Right cardiac atrium (tissue), 5 donors: ENCODE results near the gene CYP4F2. TPM values are rescaled to one million over a fixed set of nuclear protein-coding genes. Genes with fewer than 3 reads are reported as not detected.
"Not testable (repeated sequence)": the region's sequence is repeated elsewhere in the genome, so short reads cannot be mapped to it uniquely, and the experiment has no call there.

Experiments
- ATAC-seq, 2 donors: fragments of 200-7000 bp; cut with Tn5 transposase; one replicate each; pipeline versions ENCODE4 v1.8.0 to v1.9.1; 2020; ENCODE audit warnings: moderate library complexity in 2 of 2, mild to moderate bottlenecking in 1 of 2
- DNase-seq, 3 donors: peaks; one replicate each; pipeline ENCODE4 v3.0.0-alpha.2; 2020
- H3K27ac ChIP-seq: one replicate; pipeline ENCODE4 v1.5.1; 2013; ENCODE audit warnings: mild to moderate bottlenecking, low read length, control low read depth, moderate library complexity
- H3K27me3 ChIP-seq: one replicate; pipeline ENCODE4 v1.6.1; 2013; ENCODE audit not compliant: control insufficient read depth, insufficient read depth
- H3K4me1 ChIP-seq: one replicate; pipeline ENCODE4 v1.6.1; 2013; ENCODE audit warnings: low read length; ENCODE audit not compliant: control insufficient read depth, insufficient read depth
- H3K4me3 ChIP-seq: one replicate; pipeline ENCODE4 v1.5.1; 2013; ENCODE audit warnings: low read length, control low read depth
- H3K9me3 ChIP-seq: one replicate; pipeline ENCODE4 v1.6.1; 2013; ENCODE audit warnings: low read length; ENCODE audit not compliant: control insufficient read depth
- whole genome bisulfite sequencing: extraction: QIAGEN DNeasy Blood & Tissue Kit; methylation state at CpG from one replicate; pipeline ENCODE4 v1.1.7; 2013; 5-methylcytosine and 5-hydroxymethylcytosine counted together
- intact Hi-C, 4 donors: fragments of 100-400 bp; cut with DNase I; formaldehyde crosslinking; loops; one replicate each; pipeline versions ENCODE4 v1.11.0 to v1.14.0; 2022 to 2023
- polyA plus RNA-seq: library from polyadenylated mRNA; stranded (reverse); fragments of 200-250 nt; gene quantifications from one replicate; pipeline ENCODE4 v1.2.3, GENCODE V29; 2013
- total RNA-seq, 4 donors: library from RNA; stranded (reverse); fragmentation: NEBNext Ultra II Directional; extraction: Animal tissue kit (Norgen Biotek cat#: 25700); gene quantifications; one replicate each; pipeline ENCODE4 v1.2.1, GENCODE V29; 2021
- donor health status: healthy with polysubstance abuse.
- donor health status: DM: no; HTN: yes; CAD: no.
- donor health status: DM: no; HTN: no; CAD: no.
- donor health status: DM: no; HTN: yes; CAD: no; lungs with severe emphysema.
- donor health status: DM: yes; HTN: yes; CAD: no.

The CYP4F2 gene
- total and polyA plus RNA-seq, 5 donors = not detected

DNA sequence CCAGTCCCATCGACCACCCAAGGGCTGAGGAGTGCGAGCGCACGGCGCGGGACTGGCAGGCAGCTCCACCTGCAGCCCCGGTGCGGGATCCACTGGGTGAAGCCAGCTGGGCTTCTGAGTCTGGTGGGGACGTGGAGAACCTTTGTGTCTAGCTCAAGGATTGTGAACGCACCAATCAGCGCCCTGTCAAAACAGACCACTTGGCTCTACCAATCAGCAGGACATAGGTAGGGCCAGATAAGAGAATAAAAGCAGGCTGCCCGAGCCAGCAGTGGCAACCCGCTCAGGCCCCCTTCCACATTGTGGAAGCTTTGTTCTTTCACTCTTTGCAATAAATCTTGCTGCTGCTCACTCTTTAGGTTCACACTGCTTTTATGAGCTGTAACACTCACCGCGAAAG is 2.2 kb upstream of the CYP4F2 start:
- DNase-seq, H3K27ac ChIP-seq, ATAC-seq, H3K4me3 ChIP-seq, H3K27me3 ChIP-seq, H3K9me3 ChIP-seq, intact Hi-C loops, H3K4me1 ChIP-seq: not testable (repeated sequence)
- WGBS = 24% methylated on average over 14 of the region's 15 CpGs

DNA sequence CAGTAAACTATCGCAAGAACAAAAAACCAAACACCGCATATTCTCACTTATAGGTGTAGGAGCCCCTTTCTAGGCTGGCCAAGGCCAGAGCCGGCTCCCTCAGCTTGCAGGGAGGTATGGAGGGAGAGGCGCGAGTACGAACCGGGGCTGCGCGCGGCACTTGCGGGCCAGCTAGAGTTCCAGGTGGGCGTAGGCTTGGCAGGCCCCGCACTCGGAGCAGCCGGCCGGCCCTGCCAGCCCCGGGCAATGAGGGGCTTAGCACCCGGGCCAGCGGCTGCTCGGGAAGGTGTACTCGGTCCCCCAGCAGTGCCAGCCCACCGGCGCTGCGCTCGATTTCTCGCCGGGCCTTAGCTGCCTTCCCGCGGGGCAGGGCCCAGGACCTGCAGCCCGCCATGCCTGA is 1.7 kb upstream of the CYP4F2 start:
- 16% methylated on average over 30 of the region's 30 CpGs for WGBS

DNA sequence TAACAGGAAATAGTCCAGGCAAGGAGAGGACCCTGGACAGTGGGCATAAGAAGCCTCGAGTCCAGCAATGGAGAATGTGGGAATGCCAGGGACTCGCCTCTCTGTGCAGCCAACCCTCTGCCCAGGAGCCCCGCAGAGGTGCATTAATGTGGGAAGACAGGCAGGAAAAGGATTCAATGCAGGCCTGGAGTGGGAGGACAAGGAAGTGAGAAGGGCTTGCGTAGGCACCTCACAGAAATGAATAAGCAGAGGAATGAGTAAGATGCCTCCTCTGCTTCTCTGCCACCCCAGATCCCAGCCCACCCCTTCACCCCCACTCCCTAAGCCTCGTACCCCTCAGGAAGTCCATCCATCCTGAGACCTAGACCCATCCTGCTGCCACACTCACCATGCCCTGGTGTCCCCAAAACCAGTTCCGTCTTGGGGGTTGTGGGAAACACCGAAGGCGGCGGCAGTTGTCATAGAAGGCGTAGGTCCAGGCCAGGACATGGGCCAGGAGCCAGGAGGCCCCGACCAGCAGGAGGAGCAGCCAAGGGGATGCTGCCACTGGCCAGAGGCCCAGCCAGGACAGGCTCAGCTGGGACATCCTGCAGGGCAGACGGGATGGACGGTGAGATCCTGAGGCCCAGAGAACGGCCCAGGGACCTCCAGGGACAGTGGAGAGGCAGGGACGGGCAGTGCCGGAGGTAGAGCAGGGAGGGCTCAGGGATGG is 692 bp downstream of the CYP4F2 start:
- DNase-seq = no peak
- Histone ChIP-seq H3K27me3 (no peaks in the 10 kb centered on the region), H3K4me1 (no peaks in the 10 kb centered on the region), H3K4me3 (no peak overlapping the region), H3K27ac (no peak overlapping the region), H3K9me3 (no peaks in the 10 kb centered on the region)
- WGBS = 77% methylated on average over 16 of the region's 16 CpGs
- ATAC-seq = peak in 1 of 2 donors; percentile 45
- intact Hi-C loops = no loop called here

More for the DNA sequence above, 1.7 kb upstream of the CYP4F2 start:
- intact Hi-C loops, H3K4me3 ChIP-seq, H3K27me3 ChIP-seq, H3K4me1 ChIP-seq, H3K27ac ChIP-seq, DNase-seq, H3K9me3 ChIP-seq, ATAC-seq: not testable (repeated sequence)

DNA sequence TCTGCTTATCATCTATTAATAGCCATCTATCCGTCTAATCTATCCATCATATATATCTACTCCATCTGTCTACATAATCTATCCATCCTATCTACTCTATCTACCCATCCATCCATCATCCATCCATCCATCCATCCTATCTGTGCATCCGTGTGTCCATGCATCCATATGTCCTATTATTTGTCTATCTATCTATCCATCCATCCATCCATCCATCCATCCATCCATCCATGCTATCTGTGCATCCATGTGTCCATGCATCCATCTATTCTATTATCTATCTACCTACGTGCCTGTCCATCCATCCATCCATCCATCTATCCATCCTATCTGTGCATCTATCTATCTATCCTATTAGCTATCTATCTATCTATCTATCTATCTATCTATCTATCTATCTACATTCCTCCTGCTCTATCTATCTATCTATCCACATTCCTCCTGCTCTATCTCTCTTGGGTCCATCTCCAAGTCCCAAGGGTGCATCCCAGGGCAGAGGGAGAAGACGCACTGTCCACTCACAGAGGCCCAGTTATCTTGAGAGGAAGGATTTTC is 1.9 kb downstream of the CYP4F2 start:
- Histone ChIP-seq H3K9me3 (no peaks in the 10 kb centered on the region), H3K4me1 (no peaks in the 10 kb centered on the region), H3K4me3 (no peak overlapping the region), H3K27me3 (no peaks in the 10 kb centered on the region), H3K27ac (no peak overlapping the region)
- intact Hi-C loops = no loop called here
- ATAC-seq (no peak), DNase-seq (no peak)
- WGBS = 69% methylated on average over 4 of the region's 4 CpGs

DNA sequence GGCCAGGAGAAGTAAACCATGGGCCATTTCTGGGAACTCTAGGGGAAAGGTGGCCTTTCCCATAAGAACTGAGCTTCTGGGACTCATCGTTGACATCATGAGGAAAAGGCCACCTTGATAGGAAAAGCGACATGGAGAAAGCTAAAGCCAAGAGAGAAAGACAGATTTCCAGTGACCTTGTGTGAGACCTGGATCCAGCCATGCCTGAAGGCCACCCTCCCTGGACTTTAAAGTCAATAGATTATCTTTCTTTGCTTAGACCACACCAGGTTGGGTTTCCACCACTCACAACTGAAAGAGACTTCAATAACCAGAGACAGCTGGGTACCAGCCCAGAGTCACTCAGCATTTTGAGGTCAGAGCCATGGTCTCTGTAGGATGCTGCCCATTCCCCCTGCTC is 3.5 kb downstream of the CYP4F2 start:
- no peaks in the 10 kb centered on the region for H3K27me3 ChIP-seq
- no peak overlapping the region for H3K27ac ChIP-seq
- no peak for DNase-seq
- no peaks in the 10 kb centered on the region for H3K4me1 ChIP-seq
- no peaks in the 10 kb centered on the region for H3K9me3 ChIP-seq
- intact Hi-C loops = no loop called here
- no peak for ATAC-seq
- H3K4me3 ChIP-seq = no peak overlapping the region
- 70% methylated on average over 2 of the region's 2 CpGs for WGBS

DNA sequence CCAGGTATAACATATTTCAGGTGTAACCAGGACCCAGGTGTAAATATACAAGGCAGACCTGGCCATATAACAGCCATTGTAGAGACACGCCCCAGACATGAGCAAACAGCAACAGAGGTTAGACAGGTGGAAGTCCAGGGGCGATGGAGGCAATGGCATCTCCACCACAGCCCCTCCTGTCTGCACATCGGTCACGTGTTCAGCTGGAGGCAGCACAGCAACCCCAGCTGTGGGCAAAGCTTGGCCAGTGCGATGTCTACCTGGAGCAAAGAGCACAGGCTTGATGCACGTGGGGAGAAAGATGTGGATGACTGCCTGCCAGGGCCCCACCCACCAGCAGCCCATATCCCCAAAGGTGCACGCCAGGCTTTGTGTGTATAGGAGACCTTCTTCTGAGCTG is 4.4 kb downstream of the CYP4F2 start:
- Histone ChIP-seq H3K27ac (no peak overlapping the region), H3K4me3 (no peak overlapping the region), H3K9me3 (no peaks in the 10 kb centered on the region), H3K27me3 (no peaks in the 10 kb centered on the region), H3K4me1 (no peaks in the 10 kb centered on the region)
- intact Hi-C loops = no loop called here
- 57% methylated on average over 7 of the region's 7 CpGs for WGBS
- ATAC-seq (no peak), DNase-seq (no peak)

DNA sequence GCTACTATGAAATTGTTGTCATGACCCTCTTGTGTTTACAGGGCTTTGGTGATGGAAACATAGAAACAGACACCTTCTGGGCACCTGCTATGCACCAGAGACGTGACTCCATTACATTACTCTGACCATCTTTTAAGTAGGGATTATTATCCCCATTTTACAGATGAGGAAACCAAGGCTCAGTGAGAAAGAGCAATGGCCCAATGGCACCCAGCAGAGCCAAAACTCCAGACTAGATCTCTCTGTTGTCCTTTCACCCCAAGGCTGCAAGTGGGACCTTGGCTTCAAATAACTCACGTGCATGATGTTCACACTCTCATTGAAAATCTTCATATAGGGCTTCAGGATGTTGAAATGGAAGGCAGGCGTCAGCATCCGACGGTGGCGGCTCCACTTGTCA is 5.9 kb downstream of the CYP4F2 start:
- no peak overlapping the region for H3K4me3 ChIP-seq
- no peaks in the 10 kb centered on the region for H3K9me3 ChIP-seq
- no peak for ATAC-seq
- intact Hi-C loops = no loop called here
- H3K27ac ChIP-seq = no peak overlapping the region
- no peak for DNase-seq
- no peaks in the 10 kb centered on the region for H3K27me3 ChIP-seq
- no peaks in the 10 kb centered on the region for H3K4me1 ChIP-seq
- WGBS = 72% methylated on average over 6 of the region's 6 CpGs

DNA sequence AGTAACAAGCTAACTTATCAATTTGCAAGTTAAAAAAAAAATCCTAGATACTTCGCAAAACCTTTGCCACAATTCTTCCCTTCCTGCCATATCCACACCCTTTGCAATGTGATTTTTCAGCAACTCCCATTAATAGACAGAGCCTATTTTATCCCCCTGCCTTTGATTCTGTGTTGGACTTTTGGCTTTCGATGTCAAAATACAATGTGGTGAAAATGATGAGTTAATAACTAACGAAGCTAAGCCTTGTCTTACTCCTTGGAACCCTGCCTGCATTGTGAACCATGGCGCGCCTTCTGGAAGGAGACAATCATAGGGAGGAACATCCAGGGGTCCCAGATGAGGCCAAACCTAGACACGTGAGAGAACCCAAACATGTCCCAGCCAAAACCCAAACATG is 6.4 kb downstream of the CYP4F2 start:
- H3K4me3 ChIP-seq = no peak overlapping the region
- no peaks in the 10 kb centered on the region for H3K9me3 ChIP-seq
- H3K4me1 ChIP-seq = no peaks in the 10 kb centered on the region
- ATAC-seq (no peak), DNase-seq (no peak)
- no peaks in the 10 kb centered on the region for H3K27me3 ChIP-seq
- WGBS = 75% methylated on average over 6 of the region's 6 CpGs
- no peak overlapping the region for H3K27ac ChIP-seq
- intact Hi-C loops = no loop called here

DNA sequence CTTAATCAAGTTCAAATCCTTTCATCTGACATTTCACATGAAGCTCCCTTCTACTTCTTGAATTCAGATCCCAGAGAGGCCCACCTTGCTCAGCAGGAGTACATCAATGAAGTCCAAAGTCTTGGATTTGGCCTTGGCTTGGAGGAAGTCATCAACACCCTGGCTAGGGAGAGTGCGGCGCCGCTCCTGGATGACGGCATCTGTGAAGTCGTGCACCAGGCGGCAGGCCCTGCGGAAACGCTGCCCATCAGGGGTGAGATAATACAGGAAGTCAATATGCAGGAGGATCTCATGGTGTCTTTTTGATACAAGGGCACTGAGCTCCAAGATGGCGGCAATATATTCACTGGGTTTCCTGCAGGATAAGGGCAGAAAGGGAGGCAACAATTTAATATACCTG is 8.5 kb downstream of the CYP4F2 start:
- H3K9me3 ChIP-seq, H3K4me1 ChIP-seq, ATAC-seq, H3K27me3 ChIP-seq, DNase-seq, intact Hi-C loops, H3K4me3 ChIP-seq, H3K27ac ChIP-seq: not testable (repeated sequence)
- WGBS = 83% methylated on average over 9 of the region's 9 CpGs

DNA sequence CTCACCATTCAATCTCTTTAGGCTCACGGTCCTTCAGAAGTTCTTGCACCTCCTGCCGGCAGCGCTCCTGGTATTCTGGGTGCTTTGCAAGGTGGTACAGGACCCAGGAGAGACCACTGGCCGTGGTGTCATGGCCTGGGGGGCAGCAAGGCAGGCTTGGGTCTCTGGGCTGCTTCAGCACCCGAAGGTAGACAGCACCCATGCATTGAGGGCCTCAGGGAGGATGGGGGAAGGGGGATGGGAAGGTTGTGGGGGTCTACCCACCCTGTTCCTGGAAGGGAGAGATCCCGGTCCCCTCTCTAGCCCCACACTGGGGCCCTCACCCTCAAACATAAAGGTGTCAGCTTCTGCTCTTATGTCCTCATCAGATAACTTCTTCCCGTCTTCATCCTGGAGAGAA is 12.0 kb downstream of the CYP4F2 start:
- Histone ChIP-seq H3K4me3 (no peak overlapping the region), H3K27ac (no peak overlapping the region), H3K4me1 (no peaks in the 10 kb centered on the region), H3K27me3 (no peaks in the 10 kb centered on the region), H3K9me3 (no peaks in the 10 kb centered on the region)
- intact Hi-C loops = no loop called here
- WGBS = 73% methylated on average over 7 of the region's 7 CpGs
- DNase-seq (no peak), ATAC-seq (no peak)

DNA sequence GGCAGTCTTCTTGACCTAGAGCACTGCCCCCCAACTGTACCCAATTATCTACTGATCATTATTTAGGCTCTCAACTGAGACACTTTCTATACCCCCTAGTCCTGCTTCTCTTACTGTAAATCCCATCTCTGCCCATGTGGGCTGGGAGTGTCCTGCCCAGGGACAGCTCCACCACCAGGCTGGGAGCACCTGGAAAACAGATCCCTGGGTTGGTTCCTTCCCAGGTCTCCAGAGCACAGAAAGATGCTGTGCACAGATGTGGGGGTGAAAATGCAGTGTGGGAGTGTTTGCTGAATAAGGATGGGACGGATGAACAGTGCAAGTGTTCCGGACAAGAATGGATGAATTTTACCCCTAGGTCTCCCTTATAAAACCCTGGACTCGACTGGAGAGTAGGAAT is 12.7 kb downstream of the CYP4F2 start:
- H3K27ac ChIP-seq = no peak overlapping the region
- ATAC-seq = no peak
- no peaks in the 10 kb centered on the region for H3K4me1 ChIP-seq
- no peak overlapping the region for H3K4me3 ChIP-seq
- no peaks in the 10 kb centered on the region for H3K9me3 ChIP-seq
- intact Hi-C loops = no loop called here
- 70% methylated on average over 3 of the region's 3 CpGs for WGBS
- DNase-seq = no peak
- no peaks in the 10 kb centered on the region for H3K27me3 ChIP-seq

DNA sequence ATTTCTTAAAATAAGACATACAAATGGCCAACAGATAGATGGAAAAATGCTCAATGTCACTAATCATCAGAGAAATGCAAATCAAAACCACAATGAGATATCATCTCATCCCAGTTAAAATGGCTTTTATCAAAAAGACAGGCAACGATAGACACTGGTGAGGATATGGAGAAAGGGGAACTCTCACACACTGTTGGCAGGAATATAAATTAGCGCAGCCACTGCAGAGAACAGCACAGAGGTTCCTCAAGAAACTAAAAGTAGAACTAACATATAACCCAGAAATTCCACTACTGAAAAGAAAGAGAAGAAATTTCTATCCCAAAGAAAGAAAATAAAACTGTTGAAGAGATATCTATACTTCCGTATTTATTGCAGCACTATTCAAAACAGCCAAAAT is 14.5 kb downstream of the CYP4F2 start:
- H3K4me1 ChIP-seq, H3K4me3 ChIP-seq, ATAC-seq, H3K27ac ChIP-seq, H3K9me3 ChIP-seq, DNase-seq, H3K27me3 ChIP-seq, intact Hi-C loops: not testable (repeated sequence)
- 72% methylated on average over 3 of the region's 3 CpGs for WGBS
